Left ventricle myocardium superior (tissue), 1 donor: ENCODE data around the gene GTF2IRD1. TPM values are rescaled to one million over a fixed set of nuclear protein-coding genes. Genes with fewer than 3 reads are reported as not detected.
"Not testable (repeated sequence)": the region's sequence is repeated elsewhere in the genome, so short reads cannot be mapped to it uniquely, and the experiment has no call there.

Experiments
- ATAC-seq: fragments of 200-7000 bp; cut with Tn5 transposase; one replicate; pipeline ENCODE4 v1.9.1; 2020; ENCODE audit warnings: mild to moderate bottlenecking, moderate library complexity
- DNase-seq: peaks from one replicate; pipeline ENCODE4 v3.0.0-alpha.2; 2020
- intact Hi-C: fragments of 100-400 bp; cut with micrococcal nuclease; formaldehyde crosslinking; loops from one replicate; pipeline ENCODE4 v1.11.0; 2022
- total RNA-seq: library from RNA; stranded (reverse); fragmentation: NEBNext Ultra II Directional; extraction: Animal tissue kit (Norgen Biotek cat#: 25700); gene quantifications from one replicate; pipeline ENCODE4 v1.2.1, GENCODE V29; 2021
- donor health status: DM: no; HTN: yes; CAD: no; lungs with severe emphysema.

GTF2IRD1 gene
- total RNA-seq, 1 donor from 2014 or later: 19.5 TPM

DNA sequence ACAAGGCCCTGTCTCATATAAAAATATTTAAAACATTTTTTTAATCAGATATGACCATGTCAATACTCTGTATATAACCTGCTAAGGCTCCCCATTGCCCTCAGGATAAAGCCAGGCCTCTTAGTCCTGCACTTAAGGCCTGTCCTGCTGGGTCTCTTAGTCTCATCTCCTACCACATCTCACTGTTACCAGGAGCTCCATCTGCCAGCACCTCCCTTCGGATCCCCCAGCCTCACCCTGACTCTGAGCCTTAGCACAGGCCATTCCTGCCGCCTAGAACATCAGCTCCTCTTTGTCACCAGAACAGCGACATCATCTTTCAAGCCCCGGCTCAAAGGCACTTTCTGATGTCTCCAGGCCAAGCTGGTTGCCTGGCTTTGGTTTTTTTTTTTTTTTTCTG, 25.7 kb upstream of the GTF2IRD1 start:
- no peak for ATAC-seq
- intact Hi-C loops: no loop called here
- no peak for DNase-seq

DNA sequence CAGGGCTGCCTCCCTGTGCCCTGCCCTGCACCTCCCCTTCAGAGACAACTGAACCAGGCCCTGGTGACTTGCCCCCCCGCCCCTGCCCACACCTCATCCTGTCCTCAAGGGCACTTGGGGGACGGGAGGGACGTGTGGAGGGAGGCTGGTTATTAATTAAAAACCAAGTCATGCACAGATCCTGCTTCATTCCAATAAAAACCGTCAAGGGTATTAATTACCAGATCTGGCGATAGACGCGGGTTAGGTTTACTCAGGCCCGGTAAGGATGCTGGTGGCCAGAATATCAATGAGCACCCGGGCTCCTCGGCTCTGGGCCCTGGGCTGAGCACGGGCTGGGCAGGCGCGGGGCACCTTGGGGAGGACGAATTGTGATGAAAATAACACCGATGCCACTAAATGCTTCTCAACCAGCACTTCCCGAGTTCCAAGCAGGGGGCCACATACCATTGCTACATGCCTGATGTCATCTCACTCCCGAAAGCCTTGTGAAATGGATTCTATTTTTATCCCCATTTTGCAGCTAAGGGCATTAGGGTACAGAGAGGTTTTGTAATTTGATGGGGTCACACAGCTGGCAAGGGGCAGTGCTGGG, 24.5 kb upstream of the GTF2IRD1 start:
- DNase-seq: no peak
- ATAC-seq: peak; percentile 26
- intact Hi-C loops: no loop called here

DNA sequence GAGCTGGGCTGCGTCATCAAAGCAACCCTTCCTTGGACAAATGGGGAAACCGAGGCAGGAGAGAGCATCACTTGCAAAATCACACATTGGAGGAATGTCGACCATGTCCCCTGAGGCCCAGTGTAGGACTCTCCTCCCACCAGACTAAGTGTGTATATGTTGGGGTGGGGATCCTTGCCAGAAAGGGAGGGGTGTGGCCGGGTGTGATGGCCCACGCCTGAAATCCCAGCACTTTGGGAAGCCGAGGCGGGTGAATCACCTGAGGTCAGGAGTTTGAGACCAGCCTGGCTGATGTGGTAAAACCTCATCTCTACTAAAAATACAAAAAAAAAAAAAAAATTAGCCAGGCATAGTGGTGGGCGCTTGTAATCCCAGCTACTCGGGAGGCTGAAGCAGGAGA, 23.3 kb upstream of the GTF2IRD1 start:
- DNase-seq, ATAC-seq, intact Hi-C loops: not testable (repeated sequence)

DNA sequence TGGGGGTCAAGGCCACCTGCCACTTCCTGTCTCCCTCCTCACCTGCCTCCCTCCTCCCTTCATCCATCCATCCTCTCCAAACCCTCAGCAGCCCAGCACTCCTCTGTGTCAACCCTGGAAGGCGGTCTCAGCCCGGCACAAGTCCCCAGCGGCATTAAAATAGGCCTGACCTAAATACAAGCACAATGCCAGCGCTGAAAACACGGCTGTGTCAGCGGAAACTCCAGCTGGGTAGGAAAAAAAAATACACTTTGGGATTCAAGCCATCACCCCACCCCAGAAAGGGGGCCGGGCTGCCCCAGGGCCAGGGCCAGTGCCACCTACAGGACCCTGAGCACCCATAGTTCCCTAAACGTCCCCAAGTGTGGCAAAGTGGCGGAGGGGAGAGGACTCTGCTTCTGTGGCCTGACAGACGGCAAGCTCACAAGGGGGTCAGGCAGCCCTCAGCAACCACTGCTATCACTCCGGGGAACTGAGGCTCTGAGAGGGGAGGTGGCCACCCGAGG, 22.7 kb upstream of the GTF2IRD1 start:
- ATAC-seq (peak; percentile 41), DNase-seq (no peak)
- intact Hi-C loops: no loop called here

DNA sequence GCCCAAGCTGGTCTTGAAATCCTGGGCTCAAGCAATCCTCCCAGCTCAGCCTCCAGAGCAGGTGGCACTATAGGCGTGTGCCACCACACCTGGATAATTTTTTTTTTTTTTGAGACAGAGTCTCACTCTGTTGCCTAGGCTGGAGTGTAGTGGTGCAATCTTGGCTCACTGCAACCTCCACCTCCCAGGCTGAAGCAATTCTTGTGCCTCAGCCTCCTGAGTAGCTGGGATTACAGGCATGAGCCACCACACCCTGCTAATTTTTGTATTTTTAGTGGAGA, 16.5 kb upstream of the GTF2IRD1 start:
- ATAC-seq, DNase-seq, intact Hi-C loops: not testable (repeated sequence)

DNA sequence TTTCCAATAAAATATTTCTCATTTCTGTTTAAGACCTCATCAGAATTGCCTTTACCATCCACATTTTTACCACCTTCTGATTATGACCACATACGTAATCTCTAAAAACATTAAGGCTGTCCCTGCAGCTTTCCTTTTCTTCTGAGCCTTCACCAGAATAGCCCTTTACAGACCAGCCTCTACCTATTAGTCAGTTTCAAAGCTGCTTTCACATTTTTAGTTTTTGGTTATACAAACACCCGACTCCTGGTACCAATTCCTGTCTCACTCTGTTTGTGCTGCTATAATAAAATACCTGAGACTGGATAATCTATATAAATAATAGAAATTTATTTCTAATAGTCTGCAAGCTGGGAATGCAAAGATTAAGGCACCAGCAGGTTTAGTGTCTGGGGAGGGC, 15.4 kb upstream of the GTF2IRD1 start:
- DNase-seq (no peak), ATAC-seq (no peak)
- intact Hi-C loops: no loop called here

DNA sequence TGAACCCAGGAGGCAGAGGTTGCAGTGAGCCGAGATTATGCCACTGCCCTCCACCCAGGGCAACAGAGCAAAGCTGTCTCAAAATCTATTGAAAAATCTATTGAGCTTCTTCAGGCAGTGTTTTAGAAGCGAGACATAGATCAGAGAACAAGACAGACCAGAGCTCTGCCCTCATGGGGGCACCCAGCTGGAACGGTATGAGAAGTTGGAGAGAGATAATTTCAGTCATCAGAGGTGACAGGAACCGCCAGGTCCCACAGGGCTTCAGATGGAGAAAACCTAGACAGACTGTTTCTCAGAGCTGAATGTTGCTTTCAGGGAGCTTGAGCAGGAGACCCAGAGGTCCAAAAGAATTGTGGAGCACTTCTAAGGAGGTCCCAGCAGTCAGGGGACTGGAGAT, 14.2 kb upstream of the GTF2IRD1 start:
- DNase-seq (no peak), ATAC-seq (no peak)
- intact Hi-C loops: no loop called here

DNA sequence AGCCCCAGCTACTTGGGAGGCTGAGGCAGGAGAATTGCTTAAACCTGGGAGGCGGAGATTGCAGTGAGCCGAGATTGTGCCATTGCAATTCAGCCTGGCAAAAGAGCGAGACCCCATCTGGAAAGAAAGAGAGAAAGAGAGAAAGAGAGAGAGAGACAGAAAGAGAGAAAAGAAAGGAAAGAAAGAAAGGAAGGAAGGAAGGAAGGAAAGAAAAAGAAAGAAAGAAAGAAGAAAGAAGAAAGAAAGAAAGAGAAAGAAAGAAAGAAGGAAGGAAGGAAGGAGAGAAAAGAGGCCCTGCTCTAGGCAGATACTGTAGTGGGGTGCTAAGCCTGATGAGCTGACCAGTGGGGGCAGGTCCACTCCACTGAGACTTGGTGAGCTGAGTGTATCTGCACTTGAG, 13.6 kb upstream of the GTF2IRD1 start:
- ATAC-seq, intact Hi-C loops, DNase-seq: not testable (repeated sequence)

DNA sequence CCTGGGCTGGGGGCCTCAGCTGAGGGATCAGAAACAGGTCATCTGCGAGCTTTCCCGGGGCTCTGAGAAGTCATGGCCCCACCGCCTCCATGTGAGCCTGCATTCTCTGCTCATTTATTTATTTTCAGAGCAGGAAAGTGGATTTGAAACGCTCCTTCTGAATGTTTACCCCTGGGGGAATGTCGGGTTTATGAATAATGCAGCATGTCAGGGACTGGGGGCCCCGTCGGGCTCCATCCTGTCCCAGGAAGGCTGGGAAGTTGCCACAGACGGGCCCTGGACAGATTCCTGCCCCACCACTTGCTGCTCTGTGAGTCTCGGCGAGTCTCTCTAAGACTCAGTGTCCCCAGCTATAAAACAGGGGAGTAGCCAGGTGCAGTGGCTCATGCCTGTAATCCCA, 11.9 kb upstream of the GTF2IRD1 start:
- ATAC-seq (no peak), DNase-seq (no peak)
- intact Hi-C loops: no loop called here

DNA sequence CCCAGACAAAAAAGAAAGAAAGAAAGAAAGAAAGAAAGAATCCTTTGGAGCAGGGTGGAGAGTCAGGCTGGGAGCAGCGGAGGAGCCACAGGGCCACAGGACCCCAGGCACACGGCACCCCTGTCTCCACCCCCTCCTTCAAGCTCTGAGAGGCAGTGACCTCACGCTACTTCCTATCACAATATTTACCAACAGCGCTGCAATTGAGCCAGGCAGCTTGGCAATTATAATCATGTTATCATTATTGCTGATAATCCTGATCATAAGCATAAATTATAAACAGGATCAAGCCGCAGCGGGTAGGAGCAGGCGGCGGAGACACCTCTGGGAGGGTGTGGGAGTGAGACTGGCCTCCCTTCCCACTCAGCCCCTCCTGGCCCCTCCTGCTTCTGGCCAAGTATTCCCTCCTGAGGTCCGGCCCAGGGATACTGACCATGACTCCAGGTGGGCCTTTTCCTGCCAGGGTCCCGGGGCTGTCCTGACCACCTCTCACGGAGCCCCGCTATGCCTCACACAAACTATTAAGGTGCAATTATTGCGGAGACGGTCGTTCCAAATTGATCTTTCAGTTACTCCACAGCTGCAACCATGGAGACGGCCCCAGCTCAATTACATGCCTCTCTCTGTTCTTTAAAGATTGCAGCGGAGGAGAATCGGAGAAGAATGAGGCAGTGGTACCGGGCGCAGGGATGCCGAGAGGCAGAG, 10.0 kb upstream of the GTF2IRD1 start:
- intact Hi-C loops: no loop called here

DNA sequence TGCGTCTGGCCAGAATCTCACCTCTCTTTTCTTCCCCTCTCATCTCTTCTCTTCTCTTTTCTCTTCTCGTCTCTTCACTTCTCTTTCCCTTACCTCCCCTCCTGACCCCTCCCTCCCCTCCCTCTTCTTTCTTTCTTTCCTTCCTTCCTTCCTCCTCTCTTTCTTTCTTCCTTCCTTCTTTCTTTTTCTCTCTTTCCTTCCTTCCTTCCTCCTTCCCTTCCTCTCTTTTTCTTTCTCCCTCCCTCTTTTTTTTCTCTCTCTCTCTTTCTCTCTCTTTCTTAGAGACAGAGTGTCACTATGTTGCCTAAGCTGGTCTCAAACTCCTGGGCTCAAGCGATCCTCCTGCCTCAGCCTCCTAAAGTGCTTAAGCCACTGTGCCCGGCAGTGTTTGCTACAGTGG, 4.6 kb upstream of the GTF2IRD1 start:
- intact Hi-C loops: no loop called here
- DNase-seq: no peak
- ATAC-seq: no peak

More for the DNA sequence above, 10.0 kb upstream of the GTF2IRD1 start:
- ATAC-seq (no peak), DNase-seq (no peak)

DNA sequence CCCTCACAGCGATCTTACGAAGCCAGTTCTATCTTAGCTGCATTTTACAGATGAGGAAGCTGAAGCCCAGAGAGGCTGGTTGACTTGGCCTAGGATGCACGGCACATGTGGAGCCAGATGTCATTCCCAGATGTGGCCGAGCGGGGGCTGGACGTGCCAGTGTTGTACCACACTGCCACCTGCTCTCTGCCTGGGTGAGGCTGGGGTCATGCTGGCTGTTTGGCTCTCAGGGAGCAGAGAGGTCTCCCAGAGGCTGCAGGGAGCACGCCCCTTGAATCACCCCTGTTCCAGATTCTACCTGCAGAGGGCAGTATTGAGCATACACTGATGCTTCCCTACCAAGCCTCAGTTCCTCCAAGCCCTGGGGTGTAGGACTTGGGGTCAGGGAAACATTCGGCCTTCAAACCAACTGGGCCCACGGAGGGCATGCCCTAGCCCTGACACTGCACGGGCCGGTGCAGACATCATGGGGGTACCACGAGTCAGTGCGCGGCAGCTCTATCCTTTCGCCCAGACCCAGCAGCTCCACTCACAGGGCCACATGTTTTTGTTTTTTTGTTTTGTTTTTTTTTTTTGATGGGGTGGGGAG, 3.8 kb upstream of the GTF2IRD1 start:
- intact Hi-C loops: no loop called here
- peak; percentile 29 for DNase-seq
- ATAC-seq: peak; percentile 20

DNA sequence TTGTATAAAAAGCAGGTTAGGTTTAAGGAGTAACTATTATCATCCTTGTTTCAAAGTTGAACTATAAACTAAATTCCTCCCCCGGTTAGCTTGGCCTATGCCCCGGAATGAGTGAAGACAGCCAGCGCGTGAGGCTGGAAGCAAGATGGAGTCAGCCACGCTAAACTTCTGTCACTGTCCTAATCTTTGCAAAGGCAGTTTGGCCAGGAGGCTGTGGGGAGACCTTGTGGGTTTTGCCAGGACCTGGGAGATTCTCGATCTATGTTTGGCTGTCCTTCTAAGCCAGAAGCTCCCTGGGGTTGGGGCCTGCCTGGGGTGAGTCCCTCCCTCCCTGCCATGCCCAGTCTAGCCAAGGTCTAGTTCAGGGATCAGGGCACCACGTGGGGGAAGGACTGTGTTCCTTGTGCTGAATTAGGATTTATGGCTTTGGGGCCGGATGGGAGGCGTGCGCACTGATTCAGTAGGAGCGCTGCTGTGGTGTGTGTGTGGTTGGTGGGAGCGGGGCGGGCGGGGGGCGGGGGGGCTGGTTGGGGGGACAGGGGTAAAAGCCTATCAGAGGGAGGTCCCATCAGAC, 871 bp upstream of the GTF2IRD1 start:
- ATAC-seq (peak; percentile 23), DNase-seq (peak; percentile 33)
- intact Hi-C loops: no loop called here

DNA sequence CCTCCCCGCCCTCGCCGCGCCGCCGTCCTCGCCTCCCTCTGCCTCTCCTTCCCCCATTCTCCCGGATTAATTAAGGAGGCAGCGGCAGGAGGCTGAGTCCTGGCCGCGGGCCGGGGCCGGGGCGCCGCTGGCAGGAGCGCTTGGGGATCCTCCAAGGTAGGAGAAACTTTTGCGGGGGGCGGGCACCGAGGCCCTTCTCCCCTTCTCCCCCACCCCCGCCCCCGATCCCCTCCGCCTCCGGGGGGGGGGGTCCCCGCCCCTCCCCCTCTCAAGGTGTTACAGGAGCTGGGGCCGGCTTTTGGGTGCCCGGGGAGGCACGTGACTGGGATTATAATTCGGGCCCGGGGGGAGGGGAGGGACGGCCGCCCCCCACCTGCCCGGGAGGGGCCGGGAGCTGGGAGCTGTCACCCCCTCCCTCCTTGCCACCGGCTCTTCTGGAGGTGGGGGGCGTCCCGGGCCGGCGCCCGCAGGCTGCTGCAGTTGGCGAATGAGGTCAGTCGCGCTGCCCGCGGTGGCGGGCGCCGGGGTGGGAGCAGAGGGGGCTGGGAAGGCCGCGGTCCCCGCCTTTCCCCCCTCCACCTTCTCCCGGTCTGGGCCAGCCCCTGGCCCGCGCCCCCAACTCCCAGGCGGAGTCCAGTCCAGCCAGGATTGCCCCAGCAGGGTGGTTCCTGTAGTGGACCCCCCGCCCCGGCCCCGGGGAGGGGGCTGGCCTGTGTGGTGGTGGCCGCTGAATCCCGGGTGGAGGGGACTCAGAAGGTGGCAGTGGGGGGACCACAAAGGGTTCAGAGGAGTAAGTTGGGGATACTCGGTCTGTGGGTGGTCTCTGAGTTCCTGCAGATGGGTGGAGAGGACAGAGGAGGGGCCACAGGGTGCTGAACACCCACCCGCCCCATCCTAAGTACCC, 567 bp downstream of the GTF2IRD1 start:
- peak; percentile 29 for ATAC-seq
- peak; percentile 54 for DNase-seq
- intact Hi-C loops: no loop called here

DNA sequence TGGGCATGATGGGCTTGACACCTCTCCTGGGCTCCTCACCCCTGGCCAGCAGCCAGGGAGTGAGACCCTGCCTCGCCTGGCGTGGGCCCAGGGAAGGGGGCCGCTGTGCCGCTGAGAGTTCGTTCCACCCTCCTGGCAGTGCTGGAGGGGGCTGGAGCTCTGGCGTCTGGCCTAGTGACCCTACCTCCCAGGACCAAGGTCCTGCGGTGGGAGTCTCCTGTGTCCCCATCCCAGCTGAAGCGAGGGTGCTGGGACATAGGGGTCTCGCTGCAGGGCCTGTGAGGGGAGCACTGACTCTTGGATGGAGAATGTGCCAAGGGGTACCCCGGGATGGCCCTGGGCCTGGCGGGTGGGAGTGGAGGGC, 1.2 kb downstream of the GTF2IRD1 start:
- peak; percentile 23 for ATAC-seq
- DNase-seq: peak; percentile 37
- intact Hi-C loops: no loop called here

DNA sequence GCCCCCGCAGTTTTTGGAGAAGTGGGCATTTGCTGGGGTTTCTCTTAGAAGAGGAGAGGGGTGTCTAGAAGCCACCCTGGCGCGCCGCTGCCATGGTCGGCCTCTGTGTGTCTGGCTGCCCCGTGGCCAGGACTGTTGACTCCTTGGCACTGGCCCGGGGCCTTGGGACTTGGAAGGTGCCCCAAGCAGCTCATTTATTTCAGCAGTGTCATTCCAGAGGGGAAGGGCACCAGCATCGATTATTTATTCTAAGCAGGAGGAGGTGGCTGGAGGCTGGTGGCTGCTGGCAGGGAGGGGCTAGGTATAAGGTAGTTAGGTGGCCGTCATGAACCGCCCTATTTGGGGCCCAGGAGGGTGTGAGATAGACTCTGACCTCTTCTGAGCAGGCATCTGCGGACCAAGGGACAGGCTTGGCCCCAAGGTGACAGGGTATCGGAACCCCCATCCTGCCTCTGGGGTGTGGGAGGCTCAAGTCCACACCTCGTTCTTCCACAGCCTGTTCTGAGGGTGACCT, 1.6 kb downstream of the GTF2IRD1 start:
- ATAC-seq (peak; percentile 72), DNase-seq (peak; percentile 81)
- intact Hi-C loops: no loop called here

DNA sequence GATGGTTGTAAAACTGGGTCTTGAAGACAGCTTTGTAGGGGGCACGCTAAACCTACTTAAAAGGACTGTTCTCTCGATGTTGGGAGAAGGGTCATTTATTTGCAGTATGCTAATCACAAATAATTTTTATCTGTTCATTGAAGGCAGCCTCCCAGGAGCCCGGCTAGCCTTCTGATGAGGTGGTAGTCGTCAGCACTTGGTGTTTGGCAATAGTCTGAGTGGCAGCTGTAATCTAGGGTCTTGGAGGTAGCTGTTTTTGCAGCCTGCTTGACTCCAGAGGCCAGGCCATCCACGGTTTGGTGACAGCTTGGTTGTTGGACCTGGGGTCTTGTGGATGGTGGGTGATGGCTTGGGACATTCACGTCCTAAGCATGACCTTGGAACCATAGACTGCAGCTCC, 2.2 kb downstream of the GTF2IRD1 start:
- peak; percentile 6 for ATAC-seq
- no peak for DNase-seq
- intact Hi-C loops: no loop called here

DNA sequence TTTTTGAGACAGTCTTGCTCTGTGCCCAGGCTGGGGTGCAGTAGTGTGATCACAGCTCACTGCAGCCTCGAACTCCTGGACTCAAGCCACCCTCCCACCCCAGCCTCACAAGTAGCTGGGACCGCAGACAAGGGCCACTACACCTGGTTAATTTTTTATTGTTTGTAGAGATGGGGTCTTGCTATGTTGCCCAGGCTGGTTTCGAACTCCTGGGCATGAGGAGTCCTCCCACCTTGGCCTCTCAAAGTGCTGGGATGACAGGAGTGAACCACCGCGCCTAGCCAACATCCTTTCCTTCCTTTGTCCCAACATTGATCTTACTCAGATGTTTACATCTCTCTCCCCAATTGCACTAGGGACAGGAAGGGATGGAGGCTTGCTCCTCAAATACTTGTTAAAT, 3.3 kb downstream of the GTF2IRD1 start:
- no peak for ATAC-seq
- intact Hi-C loops: no loop called here
- DNase-seq: no peak

DNA sequence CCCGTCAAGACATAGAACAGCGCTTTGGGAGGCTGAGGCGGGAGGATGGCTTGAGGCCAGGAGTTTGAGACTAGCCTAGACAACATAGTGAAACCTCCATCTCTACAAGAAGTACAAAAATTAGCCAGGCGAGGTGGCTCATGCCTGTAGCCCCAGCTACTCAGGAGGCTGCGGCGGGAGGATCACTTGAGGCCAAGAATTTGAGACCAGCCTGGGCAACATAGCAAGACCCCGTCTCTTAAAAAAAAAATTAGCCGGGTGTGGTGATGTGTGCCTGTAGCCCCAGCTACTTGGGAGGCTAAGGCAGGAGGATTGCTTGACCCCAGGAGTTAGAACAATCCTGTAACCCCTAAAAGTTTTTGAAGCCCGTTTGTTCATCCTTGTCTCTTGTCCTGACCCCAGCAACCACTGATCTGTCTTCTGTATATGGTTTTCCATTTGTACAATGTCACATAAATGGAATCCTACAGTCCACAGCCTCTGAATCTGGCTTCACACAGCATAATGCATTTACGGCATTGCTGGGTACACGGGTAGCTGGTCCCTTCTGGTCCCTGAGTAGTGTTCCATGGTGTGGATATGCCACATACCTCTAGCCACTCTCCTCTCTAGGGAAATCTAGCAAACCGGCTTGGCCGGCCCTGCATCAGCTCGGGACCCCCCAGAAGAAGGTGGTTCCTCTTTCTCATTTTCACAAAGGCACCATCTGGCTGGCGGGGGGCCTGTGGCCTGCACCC, 8.4 kb downstream of the GTF2IRD1 start:
- intact Hi-C loops: no loop called here
- DNase-seq: no peak
- ATAC-seq: no peak
